K562 (cell line): Measurements from ENCODE around the gene CSNK1G1. TPM values are rescaled to one million over a fixed set of nuclear protein-coding genes. Genes with fewer than 3 reads are reported as not detected.

Source experiments
- ATAC-seq: fragments of 200-7000 bp; cut with Tn5 transposase; 3 replicates; pipeline ENCODE4 v1.9.1; 2020; ENCODE audit warnings: moderate library complexity
- BruUV-seq: library from RNA; stranded (reverse); fragments of 400-500 nt; replicated peaks from 2 replicates; lab custom pipeline; 2021; lab: Mats Ljungman, UMichigan
- CTCF ChIA-PET: fragments of 300-600 bp; formaldehyde crosslinking; extraction: SDS; loops from one replicate; lab custom pipeline; 2021; ENCODE audit warnings: low intra/inter-chr PET ratio; lab: Yijun Ruan, JAX
- POLR2A ChIA-PET: fragments of 300-600, 350-650 bp; sonication (Branson Sonifier 250); formaldehyde crosslinking; extraction: SDS; loops from one replicate; lab custom pipeline; 2021; ENCODE audit warnings: antibody characterized with exemption, inconsistent platforms; lab: Yijun Ruan, JAX
- DNase-seq, 4 experiments: peaks; one replicate each; pipeline versions ENCODE4 v3.0.0 to v3.0.0-alpha.2; 2011 to 2018; ENCODE audit warnings: low spot score in 3 of 4, mixed read lengths in 3 of 4; ENCODE audit errors: extremely low read depth in 1 of 4
- FAIRE-seq: peaks from 2 replicates; lab custom pipeline; 2011; peaks lifted over from hg19 to GRCh38; lab: Jason Lieb, UNC
- H2AFZ ChIP-seq: 2 replicates; pipeline ENCODE4 v1.6.0; 2011; ENCODE audit warnings: low read depth, low read length, control low read depth, inconsistent platforms
- H3K27ac ChIP-seq: fragments of 200-600 bp; 3 replicates; pipeline ENCODE4 v1.8.0; 2011; ENCODE audit warnings: low read depth, mild to moderate bottlenecking, control low read depth, inconsistent platforms, low read length, moderate library complexity, mixed read lengths; ENCODE audit errors: extremely low read depth
- H3K27me3 ChIP-seq, 2 experiments: fragments of 300-600 bp in 1 of 2; 2 replicates in 1 of 2; 3 replicates in 1 of 2; pipeline versions ENCODE4 v1.6.0 to v1.8.0; 2011; ENCODE audit warnings: inconsistent platforms in 2 of 2, low read length in 2 of 2, mild to moderate bottlenecking in 1 of 2, mixed read lengths in 1 of 2, moderate library complexity in 1 of 2; ENCODE audit not compliant: control insufficient read depth in 2 of 2, insufficient read depth in 2 of 2
- H3K36me3 ChIP-seq: fragments of 300-600 bp; 3 replicates; pipeline ENCODE4 v1.8.0; 2011; ENCODE audit warnings: mild to moderate bottlenecking, low read length, inconsistent platforms; ENCODE audit not compliant: control insufficient read depth, insufficient read depth
- H3K4me1 ChIP-seq, 2 experiments: fragments of 200-600 bp in 1 of 2; replicated peaks in 1 of 2; 2 replicates in 1 of 2; 3 replicates in 1 of 2; pipeline versions ENCODE4 v1.5.1 to v1.8.0; 2011; ENCODE audit warnings: inconsistent platforms in 2 of 2, low read length in 2 of 2, mild to moderate bottlenecking in 1 of 2, mixed read lengths in 1 of 2, moderate library complexity in 1 of 2; ENCODE audit not compliant: control insufficient read depth in 2 of 2, insufficient read depth in 2 of 2
- H3K4me2 ChIP-seq: 2 replicates; pipeline ENCODE4 v1.6.1; 2011; ENCODE audit warnings: low read length, control low read depth, inconsistent platforms, mixed read lengths; ENCODE audit not compliant: insufficient read depth
- H3K4me3 ChIP-seq: fragments of 200-600 bp; sonication (generic), shearing (Covaris generic); 2 replicates; pipeline ENCODE4 v1.5.1; 2016; ENCODE audit warnings: control low read depth, inconsistent platforms
- H3K79me2 ChIP-seq: fragments of 200-600 bp; 3 replicates; pipeline ENCODE4 v1.8.0; 2011; ENCODE audit warnings: low read length, inconsistent platforms; ENCODE audit not compliant: control insufficient read depth, insufficient read depth
- H3K9ac ChIP-seq, 2 experiments: 2 replicates each; pipeline versions ENCODE4 v1.6.0 to v1.6.1; 2011; ENCODE audit warnings: low read depth in 2 of 2, low read length in 2 of 2, control low read depth in 1 of 2, inconsistent platforms in 1 of 2, mild to moderate bottlenecking in 1 of 2, mixed read lengths in 1 of 2; ENCODE audit not compliant: insufficient read depth in 1 of 2
- H3K9me1 ChIP-seq: one replicate; pipeline ENCODE4 v1.6.0; 2011; ENCODE audit warnings: inconsistent platforms, mild to moderate bottlenecking, low read length, moderate library complexity; ENCODE audit not compliant: control insufficient read depth, insufficient read depth
- H3K9me3 ChIP-seq: replicated peaks from 2 replicates; pipeline ENCODE4 v1.5.1; 2011; ENCODE audit warnings: low read depth, low read length, inconsistent platforms; ENCODE audit not compliant: control insufficient read depth, insufficient read depth
- H4K20me1 ChIP-seq: replicated peaks from 2 replicates; pipeline ENCODE4 v1.6.1; 2011; ENCODE audit warnings: low read length, inconsistent platforms, mixed read lengths; ENCODE audit not compliant: control insufficient read depth, insufficient read depth
- ATF2 ChIP-seq: sonication (generic); formaldehyde crosslinking; IDR thresholded peaks from 2 replicates; pipeline ENCODE4 v1.8.1; 2022; ENCODE audit warnings: missing genetic modification reagents
- BCOR ChIP-seq: fragments of 450-650 bp; IDR thresholded peaks from 2 replicates; pipeline ENCODE4 v1.6.1; 2016
- HMG20A ChIP-seq: fragments of 450-650 bp; formaldehyde crosslinking; conservative IDR thresholded peaks from 2 replicates; pipeline ENCODE4 v1.4.0; 2020; ENCODE audit warnings: mild to moderate bottlenecking, mixed read lengths
- HNRNPL ChIP-seq: fragments of 200-400 bp; formaldehyde crosslinking; IDR thresholded peaks from 2 replicates; pipeline ENCODE4 v1.6.1; 2017; ENCODE audit warnings: low read depth, mild to moderate bottlenecking, low read length
- KDM1A ChIP-seq, 2 experiments: fragments of 450-650 bp; IDR thresholded peaks; 2 replicates each; pipeline ENCODE4 v1.6.1; 2016; ENCODE audit warnings: mild to moderate bottlenecking in 2 of 2
- RBFOX2 ChIP-seq: fragments of 200-400 bp; formaldehyde crosslinking; IDR thresholded peaks from 2 replicates; pipeline ENCODE4 v1.6.1; 2017; ENCODE audit warnings: low read depth, mild to moderate bottlenecking, low read length, moderate library complexity
- ZNF121 ChIP-seq: sonication (generic); formaldehyde crosslinking; conservative IDR thresholded peaks from 2 replicates; pipeline ENCODE4 v1.8.0; 2022; ENCODE audit warnings: missing genetic modification reagents
- ZNF277 ChIP-seq: fragments of 250-450 bp; sonication (Bioruptor Pico); IDR thresholded peaks from 2 replicates; pipeline ENCODE4 v1.8.0; 2022; ENCODE audit warnings: inconsistent platforms, mild to moderate bottlenecking, moderate library complexity, borderline replicate concordance
- ZNF41 ChIP-seq: fragments of 250-450 bp; sonication (Bioruptor Pico); conservative IDR thresholded peaks from 2 replicates; pipeline ENCODE4 v1.4.0; 2020; ENCODE audit warnings: mild to moderate bottlenecking
- ZNF592 ChIP-seq: fragments of 450-650 bp; IDR thresholded peaks from 2 replicates; pipeline ENCODE4 v1.6.1; 2017; ENCODE audit warnings: antibody characterized with exemption, mild to moderate bottlenecking
- WGBS: fragments of 100-300 bp; shearing (Covaris generic); methylation state at CpG from one replicate; pipeline ENCODE4 v1.1.6; 2016; ENCODE audit warnings: low coverage, mixed read lengths; ENCODE audit not compliant: insufficient coverage; ENCODE audit errors: missing lambda C conversion rate; 5-methylcytosine and 5-hydroxymethylcytosine counted together
- in situ Hi-C: fragments of 300-500 bp; cut with MboI; formaldehyde crosslinking; loops from 4 replicates; pipeline ENCODE4 v1.15.0; 2018; ENCODE audit warnings: inconsistent platforms, mixed read lengths
- intact Hi-C: fragments of 100-400 bp; cut with micrococcal nuclease; formaldehyde crosslinking; loops from 2 replicates; pipeline ENCODE4 v1.14.2; 2022
- polyA plus RNA-seq, 8 experiments: library from polyadenylated mRNA; depleted of rRNA in 4 of 8; stranded (reverse) in 5 of 8; unstranded in 3 of 8; fragments of >200 nt; fragmentation: Nextera tagmentation in 2 of 8; fragmentation: Illumina TruSeq in 1 of 8; extraction: Ambion mirVana in 2 of 8; extraction: Trizol in 1 of 8; gene quantifications; 2 replicates each; pipeline versions ENCODE4 v1.2.1 to v1.2.3, GENCODE V29; 2011 to 2014; ENCODE audit warnings: inconsistent platforms in 1 of 8, missing spikeins in 1 of 8
- total RNA-seq, 7 experiments: library from RNA; depleted of rRNA in 6 of 7; stranded (reverse); fragments of >200 nt in 6 of 7; fragmentation: Illumina TruSeq in 2 of 7; extraction: Trizol in 2 of 7; gene quantifications; 2 replicates each; pipeline versions ENCODE4 v1.2.1 to v1.2.3, GENCODE V29; 2011 to 2021; ENCODE audit warnings: low replicate concordance in 1 of 7

Gene CSNK1G1
- total and polyA plus RNA-seq, 9 of the 15 experiments (the other 6 are each of a cell fraction or from before 2014, with no cell fraction given), result 4.5 to 18.5 (median 9.5) TPM

GRCh38 chr15:64379216-64379960, 23.4 kb upstream of the CSNK1G1 start:
- Histone ChIP-seq H3K9me1 (no peaks in the 10 kb centered on the region), H3K4me3 (peak overlapping the region; percentile 74), H3K9ac (peak overlapping the region; percentile 31 to 55; a peak in 3 of 4 replicates), H2AFZ (no peak overlapping the region), H3K79me2 (peaks cover 48% of the 10 kb centered on the region), H3K4me1 (peaks cover 5 to 12% of the 10 kb centered on the region in 2 experiments; a peak in 4 of 5 replicates), H3K36me3 (peaks cover 45% of the 10 kb centered on the region), H4K20me1 (0 out of 2 replicates have a peak, but pooled peaks cover 3% of the 10 kb centered on the region), H3K27ac (no peak overlapping the region), H3K9me3 (no peaks in the 10 kb centered on the region), H3K4me2 (peak overlapping the region; percentile 95), H3K27me3 (no peaks in the 10 kb centered on the region)
- no TSS peak for BruUV-seq
- WGBS, result 41% methylated on average over 9 of the region's 9 CpGs
- TF ChIP-seq ATF2, result no peak
- peak; percentile 35; the same call in 1 of the 2 replicates for TF ChIP-seq RBFOX2
- TF ChIP-seq ZNF277, result no peak
- TF ChIP-seq HMG20A (CRISPR knock-in tag), result no peak
- no peak for TF ChIP-seq ZNF41 (CRISPR knock-in tag)
- peak; percentile 86 for TF ChIP-seq ZNF121
- peak; percentile 38; the same call in 1 of the 2 replicates for TF ChIP-seq BCOR
- TF ChIP-seq KDM1A (IDR thresholded peaks at IDR 0.05), result peak; percentile 49 to 68
- TF ChIP-seq HNRNPL, result no peak
- TF ChIP-seq ZNF592, result no peak
- ChIA-PET CTCF (no interaction called here), POLR2A (interaction anchor here (0.5 to 3.3 kb wide), 8 partner anchors 10 to 308 kb away, joined by 3 to 29 read pairs (median 4); no protein-coding TSS in a partner anchor)
- ATAC-seq (no peak), FAIRE-seq (no peak), DNase-seq (no peak)
- in situ Hi-C loops (no loop called here), intact Hi-C loops (no loop called here)
